Parathyroid adenoma (tissue), 2 donors: ENCODE data around the gene EMP1.

Experiments used
- H2AFZ ChIP-seq: fragments of 300-600 bp; sonication (generic); one replicate; pipeline ENCODE4 v1.7.0; 2017; ENCODE audit warnings: antibody characterized with exemption, mild to moderate bottlenecking
- H3K27ac ChIP-seq: fragments of 300-600 bp; sonication (generic); one replicate; pipeline ENCODE4 v1.7.0; 2017
- H3K27me3 ChIP-seq: fragments of 300-600 bp; sonication (generic); one replicate; pipeline ENCODE4 v1.7.0; 2017; ENCODE audit warnings: low read length; ENCODE audit not compliant: control insufficient read depth, insufficient read depth
- H3K36me3 ChIP-seq: fragments of 300-600 bp; sonication (generic); one replicate; pipeline ENCODE4 v1.7.0; 2017; ENCODE audit warnings: low read length; ENCODE audit not compliant: control insufficient read depth, insufficient read depth
- H3K4me1 ChIP-seq: fragments of 300-600 bp; sonication (generic); one replicate; pipeline ENCODE4 v1.7.0; 2017; ENCODE audit warnings: control low read depth
- H3K4me2 ChIP-seq: fragments of 300-600 bp; sonication (generic); one replicate; pipeline ENCODE4 v1.7.0; 2017; ENCODE audit warnings: low read length
- H3K4me3 ChIP-seq: fragments of 300-600 bp; sonication (generic); one replicate; pipeline ENCODE4 v1.7.0; 2017; ENCODE audit warnings: low read depth, low read length
- H3K79me2 ChIP-seq: fragments of 300-600 bp; sonication (generic); one replicate; pipeline ENCODE4 v1.7.0; 2017; ENCODE audit warnings: control low read depth
- H3K9ac ChIP-seq: fragments of 300-600 bp; sonication (generic); one replicate; pipeline ENCODE4 v1.7.0; 2017; ENCODE audit warnings: mild to moderate bottlenecking
- H3K9me3 ChIP-seq: fragments of 300-600 bp; sonication (generic); one replicate; pipeline ENCODE4 v1.7.0; 2017; ENCODE audit warnings: low read length; ENCODE audit not compliant: control insufficient read depth
- TF ChIP-seq, protein P1 (sequence below): fragments of 300-600 bp; sonication (generic); IDR thresholded peaks from one replicate; pipeline ENCODE4 v1.7.0; 2017; ENCODE audit warnings: antibody characterized with exemption, mild to moderate bottlenecking
- donor health status: primary hyperparathyroidism.

The EMP1 gene

GRCh38 chr12:13219320-13219719 is 22.8 kb downstream of the EMP1 start:
- Histone ChIP-seq H3K9me3 (no peaks in the 10 kb centered on the region), H2AFZ (no peak overlapping the region), H3K27me3 (no peaks in the 10 kb centered on the region), H3K79me2 (no peaks in the 10 kb centered on the region), H3K4me1 (no peaks in the 10 kb centered on the region), H3K4me2 (no peak overlapping the region), H3K9ac (no peak overlapping the region), H3K27ac (no peak overlapping the region), H3K36me3 (no peaks in the 10 kb centered on the region), H3K4me3 (no peak overlapping the region)
- TF ChIP-seq, protein P1, sequence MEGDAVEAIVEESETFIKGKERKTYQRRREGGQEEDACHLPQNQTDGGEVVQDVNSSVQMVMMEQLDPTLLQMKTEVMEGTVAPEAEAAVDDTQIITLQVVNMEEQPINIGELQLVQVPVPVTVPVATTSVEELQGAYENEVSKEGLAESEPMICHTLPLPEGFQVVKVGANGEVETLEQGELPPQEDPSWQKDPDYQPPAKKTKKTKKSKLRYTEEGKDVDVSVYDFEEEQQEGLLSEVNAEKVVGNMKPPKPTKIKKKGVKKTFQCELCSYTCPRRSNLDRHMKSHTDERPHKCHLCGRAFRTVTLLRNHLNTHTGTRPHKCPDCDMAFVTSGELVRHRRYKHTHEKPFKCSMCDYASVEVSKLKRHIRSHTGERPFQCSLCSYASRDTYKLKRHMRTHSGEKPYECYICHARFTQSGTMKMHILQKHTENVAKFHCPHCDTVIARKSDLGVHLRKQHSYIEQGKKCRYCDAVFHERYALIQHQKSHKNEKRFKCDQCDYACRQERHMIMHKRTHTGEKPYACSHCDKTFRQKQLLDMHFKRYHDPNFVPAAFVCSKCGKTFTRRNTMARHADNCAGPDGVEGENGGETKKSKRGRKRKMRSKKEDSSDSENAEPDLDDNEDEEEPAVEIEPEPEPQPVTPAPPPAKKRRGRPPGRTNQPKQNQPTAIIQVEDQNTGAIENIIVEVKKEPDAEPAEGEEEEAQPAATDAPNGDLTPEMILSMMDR, result no peak

GRCh38 chr12:13220838-13221237 is 24.3 kb downstream of the EMP1 start:
- H3K4me3 ChIP-seq, result no peak overlapping the region
- no peak overlapping the region for H3K4me2 ChIP-seq
- no peak overlapping the region for H3K27ac ChIP-seq
- no peak overlapping the region for H3K9ac ChIP-seq
- no peaks in the 10 kb centered on the region for H3K27me3 ChIP-seq
- no peaks in the 10 kb centered on the region for H3K36me3 ChIP-seq
- no peaks in the 10 kb centered on the region for H3K9me3 ChIP-seq
- no peaks in the 10 kb centered on the region for H3K79me2 ChIP-seq
- TF ChIP-seq, protein P1, result no peak
- H2AFZ ChIP-seq, result no peak overlapping the region
- H3K4me1 ChIP-seq, result no peaks in the 10 kb centered on the region

DNA sequence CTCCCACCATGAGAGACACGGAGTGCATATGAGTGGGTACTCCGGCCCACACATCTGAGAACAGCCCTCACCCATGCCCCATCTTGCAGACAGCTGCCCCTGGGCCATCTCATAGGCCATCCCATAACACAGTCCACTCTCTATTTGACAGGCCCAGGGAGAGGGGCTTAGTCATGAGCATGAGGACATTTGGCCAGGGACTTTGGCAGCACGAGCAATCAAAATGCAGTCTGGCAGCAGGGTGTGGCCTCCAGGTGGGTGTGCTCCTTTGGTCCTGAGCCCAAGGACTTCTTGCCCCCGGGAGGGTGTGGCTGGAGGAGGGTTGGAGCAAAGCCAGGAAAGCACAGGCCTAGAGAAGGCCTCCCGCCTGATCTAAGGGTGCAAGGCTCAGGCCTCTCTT is 25.6 kb downstream of the EMP1 start:
- H3K27me3 ChIP-seq, result no peaks in the 10 kb centered on the region
- no peak overlapping the region for H3K4me3 ChIP-seq
- H3K79me2 ChIP-seq, result no peaks in the 10 kb centered on the region
- H3K4me2 ChIP-seq, result no peak overlapping the region
- H3K9ac ChIP-seq, result no peak overlapping the region
- H3K4me1 ChIP-seq, result no peaks in the 10 kb centered on the region
- TF ChIP-seq, protein P1, result no peak
- H3K9me3 ChIP-seq, result no peaks in the 10 kb centered on the region
- H2AFZ ChIP-seq, result no peak overlapping the region
- no peak overlapping the region for H3K27ac ChIP-seq
- H3K36me3 ChIP-seq, result no peaks in the 10 kb centered on the region

- H3K9ac ChIP-seq, result no peak overlapping the region
- no peaks in the 10 kb centered on the region for H3K4me1 ChIP-seq
- no peaks in the 10 kb centered on the region for H3K36me3 ChIP-seq
- no peak overlapping the region for H3K4me3 ChIP-seq
- no peaks in the 10 kb centered on the region for H3K79me2 ChIP-seq
- H3K27ac ChIP-seq, result no peak overlapping the region
- no peaks in the 10 kb centered on the region for H3K27me3 ChIP-seq
- no peaks in the 10 kb centered on the region for H3K9me3 ChIP-seq
- no peak overlapping the region for H2AFZ ChIP-seq
- TF ChIP-seq, protein P1, result no peak
- H3K4me2 ChIP-seq, result no peak overlapping the region
Observed at GRCh38 chr12:13223179-13223804, 26.8 kb downstream of the EMP1 start.

- Histone ChIP-seq H3K79me2 (no peaks in the 10 kb centered on the region), H3K27ac (no peak overlapping the region), H2AFZ (no peak overlapping the region), H3K9ac (no peak overlapping the region), H3K4me2 (no peak overlapping the region), H3K4me3 (no peak overlapping the region), H3K36me3 (no peaks in the 10 kb centered on the region), H3K27me3 (no peaks in the 10 kb centered on the region), H3K9me3 (no peaks in the 10 kb centered on the region), H3K4me1 (no peaks in the 10 kb centered on the region)
- TF ChIP-seq, protein P1, result no peak
Observed at GRCh38 chr12:13223941-13224340, 27.4 kb downstream of the EMP1 start.
